NK-92 (cell line): ENCODE data around the gene AQP7.
"Not testable (repeated sequence)": the region's sequence is repeated elsewhere in the genome, so short reads cannot be mapped to it uniquely, and the experiment has no call there.

ENCODE experiments used
- DNase-seq: peaks from one replicate; lab custom pipeline; 2025; ENCODE audit not compliant: unreplicated experiment; lab: John Stamatoyannopoulos, UW

Gene AQP7

DNA sequence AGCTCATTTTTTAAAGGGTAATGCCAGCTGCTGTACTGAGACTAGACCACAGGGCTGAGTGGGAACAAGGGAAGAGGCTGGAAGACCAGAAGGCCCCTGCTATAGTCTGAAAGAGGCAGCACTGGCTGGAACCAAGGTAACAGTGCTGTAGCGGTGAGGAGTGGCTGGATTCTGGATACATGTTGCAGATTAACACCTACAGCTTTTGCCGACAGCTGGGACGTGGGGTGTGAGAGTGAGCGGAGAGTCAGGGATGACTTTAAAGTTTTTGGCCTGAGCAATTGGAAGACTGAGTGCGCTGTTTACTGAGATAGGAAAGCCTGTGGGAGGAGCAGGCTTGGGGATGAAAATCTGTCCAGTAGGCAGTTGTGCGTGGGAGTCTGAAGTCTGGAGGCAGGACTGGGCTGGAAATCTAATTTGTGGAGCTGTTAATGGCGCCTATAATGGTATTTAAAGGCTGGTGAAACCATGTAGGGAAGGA, 26.5 kb downstream of the AQP7 start:
- no peak for DNase-seq

DNA sequence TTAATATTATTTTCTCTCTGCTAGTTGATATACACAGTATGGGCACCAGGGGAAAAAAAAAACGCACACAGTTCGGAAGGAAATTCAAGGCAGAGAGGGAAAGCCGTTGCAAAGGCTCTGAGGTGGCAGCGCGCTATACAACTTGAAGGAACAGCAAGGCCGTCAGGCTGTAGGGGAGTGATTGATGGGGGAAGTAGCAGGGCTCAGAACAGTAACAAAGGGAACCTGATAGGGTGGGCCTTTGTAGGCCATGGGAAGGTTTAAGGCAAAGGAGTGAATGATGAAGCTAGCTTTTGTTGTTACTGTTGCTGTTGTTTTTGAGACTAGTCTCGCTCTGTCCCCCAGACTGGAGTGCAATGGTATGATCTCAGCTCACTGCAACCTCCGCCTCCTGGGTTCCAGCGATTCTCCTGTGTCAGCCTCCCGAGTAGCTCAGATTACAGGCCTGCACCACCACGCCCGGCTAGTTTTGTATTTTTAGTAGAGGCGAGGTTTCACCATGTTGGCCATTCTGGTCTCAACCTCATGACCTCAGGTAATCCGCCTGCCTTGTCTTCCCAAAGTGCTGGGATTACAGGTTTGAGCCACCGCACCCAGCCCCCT, 27.0 kb downstream of the AQP7 start:
- DNase-seq, result no peak

GRCh38 chr9:33374634-33375237, 27.6 kb downstream of the AQP7 start:
- no peak for DNase-seq

- DNase-seq, result no peak
These were observed 28.2 kb downstream of the AQP7 start for GRCh38 chr9:33374190-33374589.

- DNase-seq, result no peak
These were observed 29.5 kb downstream of the AQP7 start for GRCh38 chr9:33372900-33373299.

- DNase-seq, result no peak
These were observed 35.3 kb downstream of the AQP7 start for GRCh38 chr9:33366979-33367480.

GRCh38 chr9:33364814-33365213, 37.6 kb downstream of the AQP7 start:
- DNase-seq, result not testable (repeated sequence)

DNA sequence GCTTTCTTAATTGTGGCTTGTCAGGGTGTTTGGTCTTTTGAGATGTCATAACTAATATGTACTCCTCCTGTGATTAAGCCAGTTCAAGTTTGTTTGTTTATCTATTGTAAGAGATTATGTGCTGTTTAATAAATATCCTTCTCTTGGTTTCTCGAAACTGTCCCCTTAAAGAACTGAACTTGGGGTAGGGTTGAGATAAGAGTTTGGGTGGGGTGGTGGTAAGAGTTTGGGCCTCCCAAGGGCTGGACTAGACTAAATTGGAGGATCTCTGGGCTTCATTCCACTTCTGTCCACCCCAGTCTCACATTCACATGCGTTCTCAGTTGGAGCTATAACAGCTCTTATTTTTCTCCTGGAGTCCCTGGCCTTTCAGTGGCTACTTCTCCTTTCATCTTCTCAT, 38.2 kb downstream of the AQP7 start:
- no peak for DNase-seq

DNA sequence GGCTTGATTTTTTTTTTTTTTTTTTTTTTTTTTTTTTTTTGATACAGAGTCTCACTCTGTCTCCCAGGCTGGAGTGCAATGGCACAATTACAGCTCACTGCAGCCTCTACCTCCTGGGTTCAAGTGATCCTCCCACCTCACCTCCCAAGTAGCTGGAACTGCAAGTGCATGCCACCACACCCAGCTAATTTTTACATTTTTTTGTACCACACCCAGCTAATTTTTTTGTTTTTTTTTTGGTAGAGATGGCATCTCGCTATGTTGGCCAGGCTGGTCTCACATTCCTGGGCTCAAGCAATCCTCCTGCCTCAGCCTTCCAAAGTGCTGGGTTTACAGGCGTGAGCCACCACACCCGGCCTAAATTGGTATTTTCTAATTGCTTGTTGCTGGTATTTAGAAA, 43.7 kb downstream of the AQP7 start:
- DNase-seq, result not testable (repeated sequence)

- DNase-seq, result no peak
These were observed 46.4 kb downstream of the AQP7 start for GRCh38 chr9:33355933-33356332.

DNA sequence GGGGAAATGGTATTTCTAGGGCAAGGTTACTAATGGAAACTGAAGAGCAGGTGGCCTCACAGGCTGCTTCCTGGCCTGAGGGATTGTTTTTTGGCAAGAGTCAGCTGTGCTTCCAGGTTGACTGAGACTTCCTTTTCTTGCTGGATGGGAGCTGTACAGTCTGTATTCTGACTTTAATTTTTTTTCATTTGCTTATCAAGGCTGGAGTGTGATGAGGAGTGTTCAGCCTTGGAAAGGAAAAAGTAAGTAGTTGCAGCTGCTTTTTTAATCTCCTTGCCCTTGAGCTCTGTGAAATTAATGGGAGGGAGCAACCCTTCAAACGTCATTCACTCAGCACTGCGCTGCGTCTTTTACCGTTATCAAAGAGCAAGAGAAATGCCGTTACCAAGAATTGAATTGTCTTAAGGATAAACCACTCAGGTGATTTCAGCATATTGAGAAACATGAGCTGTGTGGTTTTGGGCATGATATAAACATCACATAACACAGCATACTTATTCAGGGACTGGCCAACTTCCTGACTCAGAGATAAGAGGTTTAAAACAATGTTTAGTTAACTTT, 47.6 kb downstream of the AQP7 start:
- no peak for DNase-seq

GRCh38 chr9:33351547-33351946, 50.8 kb downstream of the AQP7 start:
- DNase-seq, result no peak

DNA sequence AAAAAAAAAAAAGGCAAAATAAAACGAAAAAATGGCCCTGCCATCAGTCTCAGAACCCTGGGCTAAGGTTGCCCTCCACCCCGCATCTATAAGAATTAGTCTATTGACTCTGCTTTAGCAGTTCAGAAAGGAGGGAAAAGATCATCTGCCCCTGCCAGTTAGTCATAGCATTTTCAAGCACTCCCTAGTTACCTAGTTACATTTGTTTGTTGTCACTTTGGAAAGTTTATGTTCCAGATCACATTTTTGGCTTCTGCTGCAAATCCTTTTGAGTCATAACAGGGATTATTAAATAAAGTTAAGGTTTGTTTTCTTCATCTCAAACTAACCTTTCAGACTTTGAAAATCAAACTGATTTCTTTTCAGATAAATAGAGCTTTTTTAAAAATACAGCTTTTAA, 52.1 kb downstream of the AQP7 start:
- DNase-seq, result no peak

DNA sequence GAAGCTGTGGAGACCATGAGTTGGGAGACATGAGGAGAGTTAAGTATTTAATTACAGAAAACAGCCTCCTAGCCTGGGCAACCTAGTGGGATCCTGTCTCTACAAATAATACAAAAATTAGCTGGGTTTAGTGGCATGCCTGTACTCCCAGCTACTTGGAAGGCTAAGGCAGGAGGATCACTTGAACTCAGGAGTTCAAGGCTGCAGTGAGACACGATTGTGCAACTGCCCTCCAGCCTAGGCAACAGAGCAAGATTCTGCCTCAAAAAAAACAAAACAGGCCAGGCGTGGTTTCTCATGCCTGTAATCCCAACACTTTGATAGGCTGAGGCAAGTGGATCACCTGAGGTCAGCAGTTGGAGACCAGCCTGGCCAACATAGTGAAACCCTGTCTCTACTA, 52.6 kb downstream of the AQP7 start:
- no peak for DNase-seq

DNA sequence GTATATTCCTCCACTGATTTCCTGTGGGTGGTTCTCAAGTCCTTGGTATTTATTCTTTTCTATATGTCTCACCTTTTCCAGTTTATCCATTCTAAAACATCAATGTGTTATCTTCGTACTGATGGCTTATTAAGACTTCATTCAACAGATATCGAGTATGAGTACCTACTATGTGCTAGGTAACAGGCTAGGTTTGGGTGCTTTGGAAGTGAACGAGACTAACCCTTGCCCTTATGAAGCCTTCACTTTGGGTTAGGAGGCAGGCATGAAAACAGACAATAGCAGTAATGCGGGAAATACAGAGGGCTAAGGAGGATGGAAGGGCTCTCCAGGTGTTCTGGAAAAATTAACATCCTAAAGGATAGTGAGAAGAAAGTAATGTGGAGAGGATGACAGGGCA, 53.4 kb downstream of the AQP7 start:
- DNase-seq, result no peak

- no peak for DNase-seq
These were observed 55.8 kb downstream of the AQP7 start for GRCh38 chr9:33346564-33346963.

GRCh38 chr9:33344145-33344544, 58.2 kb downstream of the AQP7 start:
- DNase-seq, result no peak

DNA sequence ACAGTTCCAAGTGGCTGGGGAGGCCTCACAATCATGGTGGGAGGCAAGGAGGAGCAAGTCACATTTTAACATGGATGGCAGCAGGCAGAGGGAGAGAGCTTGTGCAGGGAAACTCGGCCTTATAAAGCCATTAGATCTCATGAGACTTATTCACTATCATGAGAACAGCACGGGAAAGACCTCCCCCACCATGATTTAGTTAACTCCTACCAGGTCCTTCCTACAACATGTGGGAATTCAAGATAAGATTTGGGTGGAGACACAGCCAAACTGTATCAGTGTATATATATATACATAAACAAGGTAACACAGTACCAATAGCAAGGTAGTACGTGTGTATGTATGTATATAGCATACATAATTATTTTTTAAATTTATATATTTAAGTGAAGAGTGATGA, 61.2 kb downstream of the AQP7 start:
- DNase-seq, result no peak

- DNase-seq, result no peak
These were observed 62.2 kb downstream of the AQP7 start for GRCh38 chr9:33340186-33340585.
